ENCODE measurements around the gene ARHGAP40.
A peak's percentile ranks its signal among the peaks of the same experiment; 100 is the strongest.

The ARHGAP40 gene

DNA sequence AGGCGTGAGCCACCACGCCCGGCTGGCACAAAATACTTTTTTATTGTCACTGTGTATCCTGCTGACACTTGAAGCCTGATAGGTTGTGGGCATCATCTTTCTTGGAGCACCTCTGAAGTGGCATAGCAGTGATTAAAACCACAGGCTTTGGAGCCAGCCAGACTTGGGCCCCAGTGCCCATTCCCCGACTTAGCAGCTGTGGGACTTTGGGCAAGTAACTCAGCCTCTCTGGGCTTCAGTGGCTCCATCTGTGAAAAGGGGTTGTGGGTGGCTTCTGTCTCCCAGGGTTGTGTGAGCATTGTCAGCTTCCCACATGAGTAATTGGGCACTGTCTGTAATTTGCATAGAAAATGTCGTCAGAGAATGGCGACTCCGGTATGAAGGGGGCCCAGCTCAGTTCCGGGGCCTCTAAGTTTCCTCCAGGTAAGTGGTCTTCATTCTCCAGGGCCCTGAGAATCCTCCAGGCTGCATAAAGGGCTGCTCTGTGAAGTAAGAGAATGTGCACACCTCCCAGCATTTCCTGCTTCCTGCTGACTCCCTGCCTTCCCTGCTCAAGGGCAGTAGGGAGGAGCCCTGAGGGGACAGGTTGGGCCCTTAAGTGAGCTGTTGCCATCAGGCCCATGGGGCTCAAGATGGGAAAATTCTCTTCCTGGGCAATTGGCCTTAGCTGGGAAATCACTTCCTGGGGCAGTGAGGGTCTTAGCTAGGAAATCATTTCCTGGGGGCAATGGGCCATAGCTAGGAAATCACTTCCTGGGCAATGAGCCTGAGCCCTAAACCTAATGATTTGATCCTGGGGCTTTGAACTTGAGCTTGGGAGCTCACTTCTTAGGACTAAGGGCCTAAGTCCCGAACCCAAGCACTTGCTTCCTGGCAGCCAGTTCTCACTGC lies 27.2 kb downstream of the ARHGAP40 start:
- no peak overlapping the region for H3K4me3 ChIP-seq (ENCODE audit: low read length)
- DNase-seq (ENCODE audit: low read depth): no peak
- TF ChIP-seq, protein P1, sequence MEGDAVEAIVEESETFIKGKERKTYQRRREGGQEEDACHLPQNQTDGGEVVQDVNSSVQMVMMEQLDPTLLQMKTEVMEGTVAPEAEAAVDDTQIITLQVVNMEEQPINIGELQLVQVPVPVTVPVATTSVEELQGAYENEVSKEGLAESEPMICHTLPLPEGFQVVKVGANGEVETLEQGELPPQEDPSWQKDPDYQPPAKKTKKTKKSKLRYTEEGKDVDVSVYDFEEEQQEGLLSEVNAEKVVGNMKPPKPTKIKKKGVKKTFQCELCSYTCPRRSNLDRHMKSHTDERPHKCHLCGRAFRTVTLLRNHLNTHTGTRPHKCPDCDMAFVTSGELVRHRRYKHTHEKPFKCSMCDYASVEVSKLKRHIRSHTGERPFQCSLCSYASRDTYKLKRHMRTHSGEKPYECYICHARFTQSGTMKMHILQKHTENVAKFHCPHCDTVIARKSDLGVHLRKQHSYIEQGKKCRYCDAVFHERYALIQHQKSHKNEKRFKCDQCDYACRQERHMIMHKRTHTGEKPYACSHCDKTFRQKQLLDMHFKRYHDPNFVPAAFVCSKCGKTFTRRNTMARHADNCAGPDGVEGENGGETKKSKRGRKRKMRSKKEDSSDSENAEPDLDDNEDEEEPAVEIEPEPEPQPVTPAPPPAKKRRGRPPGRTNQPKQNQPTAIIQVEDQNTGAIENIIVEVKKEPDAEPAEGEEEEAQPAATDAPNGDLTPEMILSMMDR (conservative IDR thresholded peaks at IDR 0.05; ENCODE audit: low read depth, low read length): no peak

DNA sequence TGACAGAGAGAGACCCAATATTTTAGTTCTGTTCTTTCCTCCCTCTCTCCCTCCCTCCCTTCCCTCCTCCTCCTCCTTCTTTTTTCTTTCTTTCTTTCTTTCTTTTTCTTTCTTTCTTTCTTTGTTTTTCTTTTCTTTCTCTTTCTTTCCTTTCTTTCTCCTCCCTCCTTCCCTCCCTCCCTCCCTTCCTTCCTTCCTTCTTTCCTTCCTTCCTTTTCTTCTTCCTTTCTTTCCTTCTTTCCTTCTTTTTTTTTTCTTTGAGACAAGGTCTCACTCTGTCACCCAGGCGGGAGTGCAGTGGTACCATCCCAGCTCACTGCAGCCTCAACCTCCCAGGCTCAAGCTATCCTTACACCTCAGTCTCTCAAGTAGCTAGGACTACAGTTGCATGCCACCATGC lies 28.4 kb downstream of the ARHGAP40 start:
- TF ChIP-seq, protein P1 (conservative IDR thresholded peaks at IDR 0.05; ENCODE audit: low read depth, low read length): no peak
- DNase-seq (ENCODE audit: low read depth): no peak
- H3K4me3 ChIP-seq (ENCODE audit: low read length): no peak overlapping the region

DNA sequence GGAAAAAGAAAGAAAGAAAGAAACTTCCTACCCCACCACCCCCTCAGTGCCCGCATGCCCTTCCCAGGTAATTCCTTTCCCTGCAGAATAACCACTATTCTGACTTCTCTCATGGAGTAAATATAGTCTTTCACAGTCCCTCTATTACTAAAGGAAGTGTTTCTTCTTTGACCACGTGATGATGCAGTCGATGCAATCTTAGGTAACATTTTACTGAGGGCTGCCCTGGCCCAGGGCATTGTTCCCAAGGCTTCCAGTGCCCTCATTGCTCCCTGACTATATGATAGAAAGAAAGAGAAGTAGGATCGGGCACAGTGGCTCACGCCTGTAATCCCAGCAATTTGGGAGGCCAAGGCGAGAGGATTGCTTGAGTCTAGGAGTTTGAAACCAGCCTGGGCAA lies 29.1 kb downstream of the ARHGAP40 start:
- H3K4me3 ChIP-seq (ENCODE audit: low read length): no peak overlapping the region
- TF ChIP-seq, protein P1 (conservative IDR thresholded peaks at IDR 0.05; ENCODE audit: low read depth, low read length): no peak
- DNase-seq (ENCODE audit: low read depth): no peak

DNA sequence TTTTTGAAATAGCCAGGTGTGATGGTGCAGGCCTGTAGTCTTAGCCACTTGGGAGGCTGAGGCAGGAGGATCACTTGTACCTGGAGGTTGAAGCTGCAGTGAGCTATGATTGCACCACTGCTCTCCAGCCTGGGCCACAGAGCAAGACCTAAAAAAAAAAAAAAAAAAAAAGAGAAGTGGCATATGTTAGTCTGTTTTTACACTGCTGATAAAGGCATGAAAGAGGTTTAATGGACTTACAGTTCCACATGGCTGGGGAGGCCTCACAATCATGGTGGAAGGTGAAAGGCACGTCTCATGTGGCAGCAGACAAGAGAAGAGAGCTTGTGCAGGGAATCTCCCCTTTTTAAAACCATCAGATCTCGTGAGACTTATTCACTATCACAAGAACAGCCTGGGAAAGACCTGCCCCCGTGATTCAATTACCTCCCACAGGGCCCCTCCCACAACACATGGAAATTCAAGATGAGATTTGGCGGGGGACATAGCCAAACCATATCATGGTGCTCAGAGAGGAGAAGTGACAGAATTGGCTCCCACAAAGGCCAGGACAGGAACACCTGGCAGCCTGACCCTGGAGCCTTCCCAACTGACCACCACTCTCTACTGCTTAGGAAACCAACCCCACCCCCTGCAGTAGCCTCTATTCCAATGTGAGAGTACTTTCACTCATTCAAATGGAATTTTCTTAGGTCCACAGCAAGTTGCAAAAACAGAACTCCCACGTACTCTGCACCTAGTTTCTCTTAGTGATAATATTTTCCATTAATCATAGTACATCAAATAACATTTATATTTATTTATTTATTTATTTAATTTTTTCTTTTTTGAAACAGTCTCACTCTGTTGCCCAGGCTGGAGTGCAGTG lies 29.8 kb downstream of the ARHGAP40 start:
- no peak for DNase-seq (ENCODE audit: low read depth)
- no peak overlapping the region for H3K4me3 ChIP-seq (ENCODE audit: low read length)
- TF ChIP-seq, protein P1 (conservative IDR thresholded peaks at IDR 0.05; ENCODE audit: low read depth, low read length): no peak

DNA sequence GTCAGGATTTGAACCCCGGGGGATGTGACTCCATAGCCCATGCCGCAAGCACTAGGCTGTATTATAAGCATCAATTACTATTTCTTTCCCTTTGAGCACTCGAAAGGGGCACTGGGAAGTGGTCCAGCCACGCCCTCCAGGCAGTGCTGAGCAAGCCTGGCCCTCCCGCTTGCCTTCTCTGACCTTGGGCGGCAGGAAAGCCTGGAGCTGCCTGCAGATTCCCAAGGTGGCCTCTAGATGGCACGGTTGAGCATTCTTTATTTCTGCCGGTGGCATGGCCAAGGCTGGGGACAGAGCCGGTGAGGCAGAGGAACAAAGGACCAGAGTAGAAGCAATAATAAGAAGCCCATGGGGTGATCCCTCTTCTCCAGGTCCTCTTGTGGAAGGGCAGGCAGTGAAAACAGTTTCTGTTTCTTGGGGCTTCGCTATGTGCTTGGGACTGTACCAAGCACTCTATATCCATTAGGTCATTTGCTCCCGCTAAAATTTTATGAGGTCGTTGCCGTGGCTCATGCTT lies 32.0 kb downstream of the ARHGAP40 start:
- no peak for DNase-seq (ENCODE audit: low read depth)
- no peak overlapping the region for H3K4me3 ChIP-seq (ENCODE audit: low read length)
- TF ChIP-seq, protein P1 (conservative IDR thresholded peaks at IDR 0.05; ENCODE audit: low read depth, low read length): peak; percentile 96

DNA sequence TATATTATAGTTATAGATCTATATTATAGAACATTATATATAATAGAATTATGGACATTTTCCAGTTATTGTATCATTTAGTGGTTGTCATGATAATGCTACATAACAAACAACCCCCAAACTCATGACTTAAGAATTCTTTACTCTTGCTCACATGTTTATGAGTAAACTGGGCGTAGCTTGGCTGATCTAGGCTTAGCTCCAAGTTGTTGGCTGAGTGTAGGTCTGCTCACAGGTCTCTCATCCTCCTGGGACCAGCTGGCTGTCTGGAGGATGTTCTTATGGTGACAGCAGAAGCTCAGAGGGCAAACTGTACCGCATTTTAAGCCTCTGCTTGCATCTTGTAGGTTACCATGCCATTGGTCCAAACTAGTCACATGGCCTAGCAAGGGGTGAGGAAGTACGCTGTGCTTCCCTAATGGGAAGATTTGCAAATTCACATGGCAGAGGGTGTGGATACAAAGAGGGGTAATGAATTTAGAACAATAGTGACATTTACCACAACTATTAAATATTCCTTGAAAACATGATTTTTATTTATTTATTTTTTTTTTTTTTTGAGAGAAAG lies 34.2 kb downstream of the ARHGAP40 start:
- TF ChIP-seq, protein P1 (conservative IDR thresholded peaks at IDR 0.05; ENCODE audit: low read depth, low read length): no peak
- no peak overlapping the region for H3K4me3 ChIP-seq (ENCODE audit: low read length)
- DNase-seq (ENCODE audit: low read depth): no peak

Measured in retinal pigment epithelial cell (primary cell).